ENCODE data around the gene OPRL1. TPM values are rescaled to one million over a fixed set of nuclear protein-coding genes. Genes with fewer than 3 reads are reported as not detected.

The OPRL1 gene
- total RNA-seq, 4 donors from 2014 or later, result 0.54 to 0.94 (median 0.68) TPM

- H3K9me3 ChIP-seq, result no peaks in the 10 kb centered on the region
- peak overlapping the region in 2 of 3 donors; percentile 18 to 67 for H3K27ac ChIP-seq
- H3K4me1 ChIP-seq, result peaks cover 7 to 48% of the 10 kb centered on the region in 2 donors
- no peaks in the 10 kb centered on the region for H3K36me3 ChIP-seq
- TF ChIP-seq POLR2A (IDR thresholded peaks at IDR 0.05) (no peak), CTCF (IDR thresholded peaks at IDR 0.05) (no peak)
- WGBS, 2 donors, result 1 to 5% methylated on average over 13 to 23 of the region's 55 CpGs
- no peak for DNase-seq
- intact Hi-C loops (cut with DNase I), result no loop called here
- no peaks in the 10 kb centered on the region for H3K27me3 ChIP-seq
- peak overlapping the region in 1 of 3 donors; percentile 21 for H3K4me3 ChIP-seq (replicated peaks in 1 of 3)
Measured at GRCh38 chr20:64042054-64042781, 37.7 kb upstream of the OPRL1 start.

GRCh38 chr20:64043768-64044167, 36.1 kb upstream of the OPRL1 start:
- Histone ChIP-seq H3K4me1 (peaks cover under 1 to 38% of the 10 kb centered on the region in 2 donors), H3K27ac (no peak overlapping the region), H3K4me3 (replicated peaks in 1 of 3) (no peak overlapping the region), H3K9me3 (no peaks in the 10 kb centered on the region), H3K27me3 (no peaks in the 10 kb centered on the region), H3K36me3 (peaks cover 4% of the 10 kb centered on the region in 2 donors)
- no peak for TF ChIP-seq POLR2A (IDR thresholded peaks at IDR 0.05)
- no peak for TF ChIP-seq CTCF (IDR thresholded peaks at IDR 0.05)
- DNase-seq, result no peak
- intact Hi-C loops (cut with DNase I), result no loop called here
- WGBS, 2 donors, result 86% methylated on average over 9 of the region's 9 CpGs

- peaks cover 1% of the 10 kb centered on the region for H3K27me3 ChIP-seq
- H3K36me3 ChIP-seq, result peaks cover 4% of the 10 kb centered on the region in 2 donors
- TF ChIP-seq POLR2A (IDR thresholded peaks at IDR 0.05) (no peak), CTCF (IDR thresholded peaks at IDR 0.05) (no peak)
- no peak overlapping the region for H3K4me3 ChIP-seq (replicated peaks in 1 of 3)
- no peak for DNase-seq
- no peaks in the 10 kb centered on the region for H3K9me3 ChIP-seq
- H3K4me1 ChIP-seq, result peaks cover 1 to 34% of the 10 kb centered on the region in 2 donors
- 59 to 65% methylated on average over 6 to 14 of the region's 14 CpGs for WGBS, 2 donors
- intact Hi-C loops (cut with DNase I), result no loop called here
- H3K27ac ChIP-seq, result peak overlapping the region in 1 of 3 donors; percentile 24
Measured at GRCh38 chr20:64044484-64045247, 35.2 kb upstream of the OPRL1 start.

- H3K4me3 ChIP-seq (replicated peaks in 1 of 3), result no peak overlapping the region
- intact Hi-C loops (cut with DNase I), result no loop called here
- peaks cover 4% of the 10 kb centered on the region for H3K27me3 ChIP-seq
- DNase-seq, result no peak
- peaks cover 3 to 29% of the 10 kb centered on the region in 2 donors for H3K4me1 ChIP-seq
- no peak for TF ChIP-seq CTCF (IDR thresholded peaks at IDR 0.05)
- TF ChIP-seq POLR2A (IDR thresholded peaks at IDR 0.05), result no peak
- no peaks in the 10 kb centered on the region for H3K9me3 ChIP-seq
- peak overlapping the region in 1 of 3 donors; percentile 24 for H3K27ac ChIP-seq
- 54 to 66% methylated on average over 7 to 8 of the region's 11 CpGs for WGBS, 2 donors
- H3K36me3 ChIP-seq, result peaks cover 4% of the 10 kb centered on the region in 2 donors
Measured at GRCh38 chr20:64045346-64046011, 34.4 kb upstream of the OPRL1 start.
